ENCODE results near the gene TTBK1.

DNA sequence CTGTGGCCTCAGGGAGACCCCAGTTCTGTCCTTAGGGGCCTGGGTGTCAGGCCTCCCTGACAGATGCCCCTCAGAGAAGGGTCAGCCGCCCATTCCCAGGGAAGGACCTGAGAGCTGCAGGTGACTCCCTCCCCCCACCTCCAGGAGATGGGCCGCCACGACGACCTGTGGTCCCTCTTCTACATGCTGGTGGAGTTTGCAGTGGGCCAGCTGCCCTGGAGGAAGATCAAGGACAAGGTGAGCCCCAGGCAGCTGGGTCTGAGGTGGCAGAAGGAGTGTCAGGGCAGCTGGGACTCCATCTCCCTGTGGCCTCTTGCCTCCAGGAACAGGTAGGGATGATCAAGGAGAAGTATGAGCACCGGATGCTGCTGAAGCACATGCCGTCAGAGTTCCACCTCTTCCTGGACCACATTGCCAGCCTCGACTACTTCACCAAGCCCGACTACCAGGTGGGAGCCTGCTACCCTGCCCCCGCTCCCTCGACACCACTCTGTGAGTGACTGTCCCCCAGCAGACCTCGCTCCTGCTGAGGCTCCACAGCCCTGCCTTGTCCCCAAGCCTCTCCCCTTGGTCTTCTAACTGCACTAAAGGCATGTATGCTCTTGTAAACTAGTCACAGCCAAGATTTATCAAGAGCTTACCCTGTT, 12.2 kb downstream of the TTBK1 start:
- TF ChIP-seq, protein P1, sequence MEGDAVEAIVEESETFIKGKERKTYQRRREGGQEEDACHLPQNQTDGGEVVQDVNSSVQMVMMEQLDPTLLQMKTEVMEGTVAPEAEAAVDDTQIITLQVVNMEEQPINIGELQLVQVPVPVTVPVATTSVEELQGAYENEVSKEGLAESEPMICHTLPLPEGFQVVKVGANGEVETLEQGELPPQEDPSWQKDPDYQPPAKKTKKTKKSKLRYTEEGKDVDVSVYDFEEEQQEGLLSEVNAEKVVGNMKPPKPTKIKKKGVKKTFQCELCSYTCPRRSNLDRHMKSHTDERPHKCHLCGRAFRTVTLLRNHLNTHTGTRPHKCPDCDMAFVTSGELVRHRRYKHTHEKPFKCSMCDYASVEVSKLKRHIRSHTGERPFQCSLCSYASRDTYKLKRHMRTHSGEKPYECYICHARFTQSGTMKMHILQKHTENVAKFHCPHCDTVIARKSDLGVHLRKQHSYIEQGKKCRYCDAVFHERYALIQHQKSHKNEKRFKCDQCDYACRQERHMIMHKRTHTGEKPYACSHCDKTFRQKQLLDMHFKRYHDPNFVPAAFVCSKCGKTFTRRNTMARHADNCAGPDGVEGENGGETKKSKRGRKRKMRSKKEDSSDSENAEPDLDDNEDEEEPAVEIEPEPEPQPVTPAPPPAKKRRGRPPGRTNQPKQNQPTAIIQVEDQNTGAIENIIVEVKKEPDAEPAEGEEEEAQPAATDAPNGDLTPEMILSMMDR (IDR thresholded peaks at IDR 0.05), result no peak
- TF ChIP-seq POLR2A (IDR thresholded peaks at IDR 0.05), result no peak
